SK-N-SH (cell line): ENCODE data around the gene FBXL7. TPM values are rescaled to one million over a fixed set of nuclear protein-coding genes. Genes with fewer than 3 reads are reported as not detected.

Experiments
- CTCF ChIA-PET: fragments of 300-600, 350-600 bp; formaldehyde crosslinking; extraction: SDS; loops from one replicate; lab custom pipeline; 2021; lab: Yijun Ruan, JAX
- POLR2A ChIA-PET: fragments of 350-600 bp; sonication (Branson Sonifier 250); formaldehyde crosslinking; extraction: SDS; loops from one replicate; lab custom pipeline; 2020; ENCODE audit warnings: antibody characterized with exemption, inconsistent platforms; lab: Yijun Ruan, JAX
- DNase-seq: peaks from one replicate; pipeline ENCODE4 v3.0.0; 2012
- H2AFZ ChIP-seq: fragments of 200-600 bp; sonication (generic); 2 replicates; pipeline ENCODE4 v1.8.1; 2016; ENCODE audit warnings: antibody characterized with exemption, mild to moderate bottlenecking, low read depth
- H3F3A ChIP-seq: fragments of 200-600 bp; sonication (generic); replicated peaks from 2 replicates; pipeline ENCODE3; 2016; ENCODE audit warnings: antibody characterized with exemption, mild to moderate bottlenecking; ENCODE audit not compliant: insufficient read depth
- H3K27ac ChIP-seq, 2 experiments: fragments of 200-500 bp in 1 of 2; fragments of 200-600 bp in 1 of 2; sonication (Bioruptor generic) in 1 of 2; sonication (generic), shearing (Covaris generic) in 1 of 2; 2 replicates each; pipeline versions ENCODE4 v1.5.1 to v1.6.1; 2014 to 2016; ENCODE audit warnings: low read depth in 2 of 2, inconsistent platforms in 1 of 2, low read length in 1 of 2, mild to moderate bottlenecking in 1 of 2, mixed read lengths in 1 of 2
- H3K27me3 ChIP-seq: fragments of 200-600 bp; sonication (generic), shearing (Covaris generic); 2 replicates; pipeline ENCODE4 v1.6.1; 2016; ENCODE audit warnings: mixed run types; ENCODE audit not compliant: insufficient read depth
- H3K36me3 ChIP-seq, 2 experiments: fragments of 200-500 bp in 1 of 2; fragments of 200-600 bp in 1 of 2; sonication (Bioruptor generic) in 1 of 2; sonication (generic) in 1 of 2; replicated peaks in 1 of 2; 2 replicates each; pipeline versions ENCODE3 to v1.5.1; 2014 to 2016; ENCODE audit warnings: low read length in 1 of 2, mild to moderate bottlenecking in 1 of 2; ENCODE audit not compliant: insufficient read depth in 2 of 2, control insufficient read depth in 1 of 2
- H3K4me1 ChIP-seq, 2 experiments: fragments of 200-500 bp in 1 of 2; fragments of 200-600 bp in 1 of 2; sonication (Bioruptor generic) in 1 of 2; sonication (generic), shearing (Covaris generic) in 1 of 2; 2 replicates each; pipeline versions ENCODE4 v1.5.1 to v1.6.1; 2014 to 2016; ENCODE audit warnings: low read depth in 1 of 2, low read length in 1 of 2, mixed run types in 1 of 2; ENCODE audit not compliant: insufficient read depth in 2 of 2, control insufficient read depth in 1 of 2
- H3K4me2 ChIP-seq: fragments of 200-600 bp; sonication (generic), shearing (Covaris generic); 2 replicates; pipeline ENCODE4 v1.6.1; 2017; ENCODE audit warnings: mixed run types
- H3K4me3 ChIP-seq, 2 experiments: fragments of 200-500 bp in 1 of 2; fragments of 200-600 bp in 1 of 2; sonication (Bioruptor generic) in 1 of 2; sonication (generic), shearing (Covaris generic) in 1 of 2; 2 replicates each; pipeline versions ENCODE4 v1.5.1 to v1.8.1; 2014 to 2016; ENCODE audit warnings: low read depth in 2 of 2, inconsistent platforms in 1 of 2, low read length in 1 of 2, mild to moderate bottlenecking in 1 of 2, mixed read lengths in 1 of 2, moderate library complexity in 1 of 2
- H3K79me2 ChIP-seq: fragments of 200-600 bp; sonication (generic); 2 replicates; pipeline ENCODE4 v1.8.1; 2017; ENCODE audit warnings: mild to moderate bottlenecking; ENCODE audit not compliant: insufficient read depth
- H3K9ac ChIP-seq: fragments of 200-600 bp; sonication (generic); 2 replicates; pipeline ENCODE4 v1.6.1; 2017; ENCODE audit warnings: mixed run types
- H3K9me2 ChIP-seq: fragments of 200-600 bp; sonication (generic); 2 replicates; pipeline ENCODE4 v1.6.1; 2017; ENCODE audit warnings: mixed run types
- H3K9me3 ChIP-seq: fragments of 200-600 bp; sonication (generic); 2 replicates; pipeline ENCODE4 v1.6.1; 2017; ENCODE audit warnings: mixed run types, mild to moderate bottlenecking, moderate library complexity
- H4K20me1 ChIP-seq: fragments of 200-600 bp; sonication (generic); 2 replicates; pipeline ENCODE4 v1.6.1; 2017; ENCODE audit warnings: mild to moderate bottlenecking, mixed run types; ENCODE audit not compliant: insufficient read depth
- EP300 ChIP-seq, 2 experiments: IDR thresholded peaks; 2 replicates each; pipeline versions ENCODE4 v1.4.0 to v1.6.1; 2012; ENCODE audit warnings: borderline replicate concordance in 1 of 2, low read depth in 1 of 2, low read length in 1 of 2
- FOSL2 ChIP-seq: IDR thresholded peaks from 2 replicates; pipeline ENCODE4 v1.4.0; 2012; ENCODE audit warnings: low read depth, mild to moderate bottlenecking, moderate library complexity, borderline replicate concordance
- FOXJ3 ChIP-seq: sonication (generic); formaldehyde crosslinking; IDR thresholded peaks from 2 replicates; pipeline ENCODE4 v1.5.1; 2020; ENCODE audit warnings: mild to moderate bottlenecking, missing genetic modification reagents
- GABPA ChIP-seq: IDR thresholded peaks from 2 replicates; pipeline ENCODE4 v1.4.0; 2012; ENCODE audit warnings: low read depth, mild to moderate bottlenecking
- MEF2A ChIP-seq: IDR thresholded peaks from 2 replicates; pipeline ENCODE4 v1.4.0; 2012; ENCODE audit warnings: low read depth, borderline replicate concordance
- MXI1 ChIP-seq: IDR thresholded peaks from 2 replicates; pipeline ENCODE4 v1.6.1; 2012; ENCODE audit warnings: mild to moderate bottlenecking, low read depth, low read length, improper control_type of control experiment
- NRF1 ChIP-seq: IDR thresholded peaks from 2 replicates; pipeline ENCODE4 v1.6.1; 2012; ENCODE audit warnings: low read depth, mild to moderate bottlenecking, low read length
- POLR2AphosphoS5 ChIP-seq: IDR thresholded peaks from 2 replicates; pipeline ENCODE4 v1.6.1; 2012; ENCODE audit warnings: low read depth, low read length
- RAD21 ChIP-seq: IDR thresholded peaks from 2 replicates; pipeline ENCODE4 v1.6.1; 2012; ENCODE audit warnings: mild to moderate bottlenecking, low read length
- REST ChIP-seq: IDR thresholded peaks from 2 replicates; pipeline ENCODE4 v1.6.1; 2012; ENCODE audit warnings: mild to moderate bottlenecking, low read depth, low read length, moderate library complexity
- RFX5 ChIP-seq: IDR thresholded peaks from 2 replicates; pipeline ENCODE4 v1.6.1; 2012; ENCODE audit warnings: mild to moderate bottlenecking, improper control_type of control experiment, low read length
- RXRA ChIP-seq: IDR thresholded peaks from 2 replicates; pipeline ENCODE4 v1.4.0; 2012; ENCODE audit warnings: low read depth, mild to moderate bottlenecking, borderline replicate concordance
- TAF1 ChIP-seq: IDR thresholded peaks from 2 replicates; pipeline ENCODE4 v1.6.1; 2012; ENCODE audit warnings: low read depth, mild to moderate bottlenecking, low read length, moderate library complexity, borderline replicate concordance
- TCF12 ChIP-seq: IDR thresholded peaks from 2 replicates; pipeline ENCODE4 v1.4.0; 2012
- TEAD4 ChIP-seq: IDR thresholded peaks from 2 replicates; pipeline ENCODE4 v1.4.0; 2012; ENCODE audit warnings: mild to moderate bottlenecking, borderline replicate concordance; ENCODE audit not compliant: insufficient read depth
- YY1 ChIP-seq: IDR thresholded peaks from 2 replicates; pipeline ENCODE4 v1.4.0; 2012; ENCODE audit warnings: low read depth, mild to moderate bottlenecking
- WGBS: methylation state at CpG from one replicate; pipeline ENCODE4 v1.1.6; 2017; ENCODE audit warnings: low lambda C conversion rate; 5-methylcytosine and 5-hydroxymethylcytosine counted together
- polyA plus RNA-seq, 3 experiments: library from polyadenylated mRNA; depleted of rRNA; stranded (reverse); fragments of >200 nt; gene quantifications; 2 replicates each; pipeline ENCODE4 v1.2.3, GENCODE V29; 2012
- TF ChIP-seq, protein P1 (sequence below): IDR thresholded peaks from 2 replicates; pipeline ENCODE4; 2012
- TF ChIP-seq, protein P2 (sequence below): fragments of 200-600 bp; sonication (generic); IDR thresholded peaks from 2 replicates; pipeline ENCODE4 v1.6.1; 2017; ENCODE audit warnings: antibody characterized with exemption, mild to moderate bottlenecking, moderate library complexity
- TF ChIP-seq, protein P3 (sequence below): IDR thresholded peaks from 2 replicates; pipeline ENCODE4 v1.4.0; 2012; ENCODE audit warnings: low read depth
- TF ChIP-seq, protein P4 (sequence below): fragments of 150-350 bp; IDR thresholded peaks from 2 replicates; pipeline ENCODE4 v1.6.1; 2016; ENCODE audit warnings: mild to moderate bottlenecking, low read depth, low read length

Gene FBXL7
- polyA plus RNA-seq, 1 of the 3 experiments (the other 2 are of a cell fraction): 7.0 TPM

- Histone ChIP-seq H2AFZ (no peak overlapping the region), H3K4me1 (peaks cover 0 to 10% of the 10 kb centered on the region in 2 experiments; a peak in 2 of 4 replicates), H3F3A (no peaks in the 10 kb centered on the region), H4K20me1 (no peaks in the 10 kb centered on the region; the same call in 1 of the 2 replicates), H3K4me3 (no peak overlapping the region), H3K27me3 (no peaks in the 10 kb centered on the region), H3K4me2 (no peak overlapping the region), H3K36me3 (no peaks in the 10 kb centered on the region), H3K9me2 (no peaks in the 10 kb centered on the region), H3K9ac (no peak overlapping the region), H3K9me3 (no peaks in the 10 kb centered on the region), H3K27ac (no peak overlapping the region), H3K79me2 (peaks cover 4% of the 10 kb centered on the region; the same call in 1 of the 2 replicates)
- WGBS: 71% methylated on average over 1 of the region's 1 CpG
- ChIA-PET CTCF (no interaction called here), POLR2A (interaction anchor here (0.6 kb wide), 1 partner anchor 93 kb away, joined by 5 read pairs; no protein-coding TSS in a partner anchor)
- no peak for DNase-seq
- TF ChIP-seq REST (no peak), GABPA (no peak), POLR2AphosphoS5 (no peak), TAF1 (no peak), RFX5 (no peak), NRF1 (no peak), EP300 (IDR thresholded peaks at IDR 0.05; ENCODE audit: borderline replicate concordance in 1 of 2, low read depth in 1 of 2, low read length in 1 of 2) (no peak), FOSL2 (no peak), RXRA (no peak), TCF12 (no peak), MXI1 (no peak), TEAD4 (no peak), YY1 (no peak), RAD21 (no peak), MEF2A (no peak), FOXJ3 (CRISPR knock-in tag) (no peak)
- TF ChIP-seq, protein P1, sequence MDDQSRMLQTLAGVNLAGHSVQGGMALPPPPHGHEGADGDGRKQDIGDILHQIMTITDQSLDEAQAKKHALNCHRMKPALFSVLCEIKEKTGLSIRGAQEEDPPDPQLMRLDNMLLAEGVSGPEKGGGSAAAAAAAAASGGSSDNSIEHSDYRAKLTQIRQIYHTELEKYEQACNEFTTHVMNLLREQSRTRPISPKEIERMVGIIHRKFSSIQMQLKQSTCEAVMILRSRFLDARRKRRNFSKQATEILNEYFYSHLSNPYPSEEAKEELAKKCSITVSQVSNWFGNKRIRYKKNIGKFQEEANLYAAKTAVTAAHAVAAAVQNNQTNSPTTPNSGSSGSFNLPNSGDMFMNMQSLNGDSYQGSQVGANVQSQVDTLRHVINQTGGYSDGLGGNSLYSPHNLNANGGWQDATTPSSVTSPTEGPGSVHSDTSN: no peak
- TF ChIP-seq, protein P2, sequence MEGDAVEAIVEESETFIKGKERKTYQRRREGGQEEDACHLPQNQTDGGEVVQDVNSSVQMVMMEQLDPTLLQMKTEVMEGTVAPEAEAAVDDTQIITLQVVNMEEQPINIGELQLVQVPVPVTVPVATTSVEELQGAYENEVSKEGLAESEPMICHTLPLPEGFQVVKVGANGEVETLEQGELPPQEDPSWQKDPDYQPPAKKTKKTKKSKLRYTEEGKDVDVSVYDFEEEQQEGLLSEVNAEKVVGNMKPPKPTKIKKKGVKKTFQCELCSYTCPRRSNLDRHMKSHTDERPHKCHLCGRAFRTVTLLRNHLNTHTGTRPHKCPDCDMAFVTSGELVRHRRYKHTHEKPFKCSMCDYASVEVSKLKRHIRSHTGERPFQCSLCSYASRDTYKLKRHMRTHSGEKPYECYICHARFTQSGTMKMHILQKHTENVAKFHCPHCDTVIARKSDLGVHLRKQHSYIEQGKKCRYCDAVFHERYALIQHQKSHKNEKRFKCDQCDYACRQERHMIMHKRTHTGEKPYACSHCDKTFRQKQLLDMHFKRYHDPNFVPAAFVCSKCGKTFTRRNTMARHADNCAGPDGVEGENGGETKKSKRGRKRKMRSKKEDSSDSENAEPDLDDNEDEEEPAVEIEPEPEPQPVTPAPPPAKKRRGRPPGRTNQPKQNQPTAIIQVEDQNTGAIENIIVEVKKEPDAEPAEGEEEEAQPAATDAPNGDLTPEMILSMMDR: no peak
- TF ChIP-seq, protein P3, sequence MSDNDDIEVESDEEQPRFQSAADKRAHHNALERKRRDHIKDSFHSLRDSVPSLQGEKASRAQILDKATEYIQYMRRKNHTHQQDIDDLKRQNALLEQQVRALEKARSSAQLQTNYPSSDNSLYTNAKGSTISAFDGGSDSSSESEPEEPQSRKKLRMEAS: no peak
- TF ChIP-seq, protein P4, sequence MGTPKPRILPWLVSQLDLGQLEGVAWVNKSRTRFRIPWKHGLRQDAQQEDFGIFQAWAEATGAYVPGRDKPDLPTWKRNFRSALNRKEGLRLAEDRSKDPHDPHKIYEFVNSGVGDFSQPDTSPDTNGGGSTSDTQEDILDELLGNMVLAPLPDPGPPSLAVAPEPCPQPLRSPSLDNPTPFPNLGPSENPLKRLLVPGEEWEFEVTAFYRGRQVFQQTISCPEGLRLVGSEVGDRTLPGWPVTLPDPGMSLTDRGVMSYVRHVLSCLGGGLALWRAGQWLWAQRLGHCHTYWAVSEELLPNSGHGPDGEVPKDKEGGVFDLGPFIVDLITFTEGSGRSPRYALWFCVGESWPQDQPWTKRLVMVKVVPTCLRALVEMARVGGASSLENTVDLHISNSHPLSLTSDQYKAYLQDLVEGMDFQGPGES: no peak
These were observed 299.0 kb downstream of the FBXL7 start for GRCh38 chr5:15799014-15799413.
